Inferior parietal cortex (tissue), 1 donor: ENCODE data around the gene C22orf42.
A peak's percentile ranks its signal among the peaks of the same experiment; 100 is the strongest.
"Not testable (repeated sequence)": the region's sequence is repeated elsewhere in the genome, so short reads cannot be mapped to it uniquely, and the experiment has no call there.

Experiments used
- DNase-seq: peaks from one replicate; pipeline ENCODE4 v3.0.0-alpha.2; 2016; ENCODE audit errors: extremely low spot score

C22orf42 gene

GRCh38 chr22:32135958-32136357 is 23.1 kb downstream of the C22orf42 start:
- not testable (repeated sequence) for DNase-seq

GRCh38 chr22:32134796-32135195 is 24.3 kb downstream of the C22orf42 start:
- not testable (repeated sequence) for DNase-seq

GRCh38 chr22:32132783-32133182 is 26.3 kb downstream of the C22orf42 start:
- DNase-seq: no peak

GRCh38 chr22:32132126-32132525 is 27.0 kb downstream of the C22orf42 start:
- no peak for DNase-seq

- DNase-seq: no peak
Observed at GRCh38 chr22:32130464-32130863, 28.6 kb downstream of the C22orf42 start.

GRCh38 chr22:32127904-32128303 is 31.2 kb downstream of the C22orf42 start:
- no peak for DNase-seq

- no peak for DNase-seq
Observed at GRCh38 chr22:32123657-32124056, 35.4 kb downstream of the C22orf42 start.

GRCh38 chr22:32122899-32123298 is 36.2 kb downstream of the C22orf42 start:
- DNase-seq: no peak

- no peak for DNase-seq
Observed at GRCh38 chr22:32120603-32121002, 38.5 kb downstream of the C22orf42 start.

- no peak for DNase-seq
Observed at GRCh38 chr22:32119568-32120235, 39.4 kb downstream of the C22orf42 start.

GRCh38 chr22:32112380-32112779 is 46.7 kb downstream of the C22orf42 start:
- no peak for DNase-seq

- DNase-seq: no peak
Observed at GRCh38 chr22:32106930-32107329, 52.2 kb downstream of the C22orf42 start.

- peak; percentile 36 for DNase-seq
Observed at GRCh38 chr22:32103658-32104315, 55.3 kb downstream of the C22orf42 start.

- no peak for DNase-seq
Observed at GRCh38 chr22:32100711-32101110, 58.4 kb downstream of the C22orf42 start.
